Duodenal mucosa (tissue), 2 donors: ENCODE data around the gene DPRX.

Source experiments
- H3K27ac ChIP-seq: one replicate; pipeline ENCODE4 v1.7.0; 2013; ENCODE audit warnings: low read depth, low read length
- H3K27me3 ChIP-seq, 2 donors: one replicate each; pipeline ENCODE4 v1.7.0; 2013; ENCODE audit warnings: low read length in 2 of 2, control low read depth in 1 of 2; ENCODE audit not compliant: insufficient read depth in 2 of 2, control insufficient read depth in 1 of 2
- H3K36me3 ChIP-seq, 2 donors: one replicate each; pipeline ENCODE4 v1.7.0; 2013; ENCODE audit warnings: low read length in 2 of 2, control low read depth in 1 of 2; ENCODE audit not compliant: insufficient read depth in 2 of 2, control insufficient read depth in 1 of 2
- H3K4me1 ChIP-seq, 2 donors: one replicate each; pipeline ENCODE4 v1.7.0; 2013; ENCODE audit warnings: low read length in 2 of 2, control low read depth in 1 of 2; ENCODE audit not compliant: insufficient read depth in 2 of 2, control insufficient read depth in 1 of 2
- H3K4me3 ChIP-seq, 2 donors: one replicate each; pipeline ENCODE4 v1.7.0; 2013; ENCODE audit warnings: low read length in 2 of 2, low read depth in 1 of 2
- H3K9ac ChIP-seq, 2 donors: one replicate each; pipeline ENCODE4 v1.7.0; 2013; ENCODE audit warnings: low read length in 2 of 2, low read depth in 1 of 2
- H3K9me3 ChIP-seq, 2 donors: one replicate each; pipeline ENCODE4 v1.7.0; 2013; ENCODE audit warnings: low read length in 2 of 2, control low read depth in 1 of 2; ENCODE audit not compliant: control insufficient read depth in 1 of 2

DPRX gene

GRCh38 chr19:53631949-53632407 is at the start of gene DPRX:
Gene DPRX (plus strand): TSS chr19:53631999. CDS start chr19:53632107, 108 bp downstream.
- Histone ChIP-seq H3K4me1 (no peaks in the 10 kb centered on the region), H3K9me3 (peaks cover 12 to 19% of the 10 kb centered on the region in 2 donors), H3K9ac (no peak within 1 kb of the TSS), H3K4me3 (no peak within 1 kb of the TSS), H3K27me3 (no peaks in the 10 kb centered on the region), H3K36me3 (no peaks in the 10 kb centered on the region), H3K27ac (no peak within 1 kb of the TSS)

GRCh38 chr19:53583181-53583580 is 48.6 kb upstream of the DPRX start:
- H3K9me3 ChIP-seq, result peaks cover 12 to 27% of the 10 kb centered on the region in 2 donors
- H3K4me1 ChIP-seq, result no peaks in the 10 kb centered on the region
- H3K27me3 ChIP-seq, result no peaks in the 10 kb centered on the region
- H3K4me3 ChIP-seq, result no peak overlapping the region
- H3K27ac ChIP-seq, result no peak overlapping the region
- no peak overlapping the region for H3K9ac ChIP-seq
- H3K36me3 ChIP-seq, result peaks cover 0 to 8% of the 10 kb centered on the region in 2 donors

- Histone ChIP-seq H3K27me3 (no peaks in the 10 kb centered on the region), H3K4me1 (no peaks in the 10 kb centered on the region), H3K9ac (no peak overlapping the region), H3K4me3 (no peak overlapping the region), H3K27ac (no peak overlapping the region), H3K9me3 (peaks cover 0 to 12% of the 10 kb centered on the region in 2 donors), H3K36me3 (no peaks in the 10 kb centered on the region)
These were observed 45.5 kb upstream of the DPRX start for GRCh38 chr19:53586277-53586691.

- H3K27ac ChIP-seq, result no peak overlapping the region
- no peak overlapping the region for H3K4me3 ChIP-seq
- no peaks in the 10 kb centered on the region for H3K27me3 ChIP-seq
- no peaks in the 10 kb centered on the region for H3K4me1 ChIP-seq
- H3K9ac ChIP-seq, result no peak overlapping the region
- H3K36me3 ChIP-seq, result no peaks in the 10 kb centered on the region
- peaks cover 0 to 13% of the 10 kb centered on the region in 2 donors for H3K9me3 ChIP-seq
These were observed 36.8 kb upstream of the DPRX start for GRCh38 chr19:53594811-53595509.

- no peaks in the 10 kb centered on the region for H3K27me3 ChIP-seq
- peaks cover 0 to 13% of the 10 kb centered on the region in 2 donors for H3K9me3 ChIP-seq
- H3K4me3 ChIP-seq, result no peak overlapping the region
- no peaks in the 10 kb centered on the region for H3K36me3 ChIP-seq
- H3K27ac ChIP-seq, result no peak overlapping the region
- no peak overlapping the region for H3K9ac ChIP-seq
- H3K4me1 ChIP-seq, result no peaks in the 10 kb centered on the region
These were observed 36.3 kb upstream of the DPRX start for GRCh38 chr19:53595510-53595867.

GRCh38 chr19:53596056-53596455 is 35.7 kb upstream of the DPRX start:
- H3K4me3 ChIP-seq, result no peak overlapping the region
- H3K9ac ChIP-seq, result no peak overlapping the region
- no peaks in the 10 kb centered on the region for H3K4me1 ChIP-seq
- H3K27ac ChIP-seq, result no peak overlapping the region
- H3K9me3 ChIP-seq, result peaks cover 0 to 13% of the 10 kb centered on the region in 2 donors
- H3K27me3 ChIP-seq, result no peaks in the 10 kb centered on the region
- no peaks in the 10 kb centered on the region for H3K36me3 ChIP-seq

GRCh38 chr19:53597023-53597422 is 34.8 kb upstream of the DPRX start:
- no peaks in the 10 kb centered on the region for H3K36me3 ChIP-seq
- H3K4me1 ChIP-seq, result no peaks in the 10 kb centered on the region
- peaks cover 0 to 13% of the 10 kb centered on the region in 2 donors for H3K9me3 ChIP-seq
- no peak overlapping the region for H3K9ac ChIP-seq
- no peak overlapping the region for H3K4me3 ChIP-seq
- H3K27ac ChIP-seq, result no peak overlapping the region
- H3K27me3 ChIP-seq, result no peaks in the 10 kb centered on the region

GRCh38 chr19:53598361-53598760 is 33.4 kb upstream of the DPRX start:
- Histone ChIP-seq H3K4me3 (no peak overlapping the region), H3K36me3 (no peaks in the 10 kb centered on the region), H3K27ac (no peak overlapping the region), H3K9me3 (peaks cover 3 to 13% of the 10 kb centered on the region in 2 donors), H3K9ac (no peak overlapping the region), H3K4me1 (no peaks in the 10 kb centered on the region), H3K27me3 (no peaks in the 10 kb centered on the region)

- H3K27me3 ChIP-seq, result no peaks in the 10 kb centered on the region
- no peak overlapping the region for H3K9ac ChIP-seq
- no peaks in the 10 kb centered on the region for H3K36me3 ChIP-seq
- H3K4me1 ChIP-seq, result no peaks in the 10 kb centered on the region
- H3K27ac ChIP-seq, result no peak overlapping the region
- H3K9me3 ChIP-seq, result peaks cover 3 to 10% of the 10 kb centered on the region in 2 donors
- H3K4me3 ChIP-seq, result no peak overlapping the region
These were observed 31.6 kb upstream of the DPRX start for GRCh38 chr19:53600217-53600616.

GRCh38 chr19:53606031-53606430 is 25.8 kb upstream of the DPRX start:
- no peak overlapping the region for H3K4me3 ChIP-seq

More at GRCh38 chr19:53606031-53606430, 25.8 kb upstream of the DPRX start:
- Histone ChIP-seq H3K9ac (no peak overlapping the region), H3K36me3 (no peaks in the 10 kb centered on the region), H3K4me1 (no peaks in the 10 kb centered on the region), H3K27ac (no peak overlapping the region), H3K9me3 (peaks cover 3 to 6% of the 10 kb centered on the region in 2 donors), H3K27me3 (no peaks in the 10 kb centered on the region)
